Measurements from ENCODE around the gene HTRA1. TPM values are rescaled to one million over a fixed set of nuclear protein-coding genes. Genes with fewer than 3 reads are reported as not detected.

The HTRA1 gene
- total RNA-seq, 3 donors from 2014 or later = 11.0 to 122 (median 28.9) TPM

DNA sequence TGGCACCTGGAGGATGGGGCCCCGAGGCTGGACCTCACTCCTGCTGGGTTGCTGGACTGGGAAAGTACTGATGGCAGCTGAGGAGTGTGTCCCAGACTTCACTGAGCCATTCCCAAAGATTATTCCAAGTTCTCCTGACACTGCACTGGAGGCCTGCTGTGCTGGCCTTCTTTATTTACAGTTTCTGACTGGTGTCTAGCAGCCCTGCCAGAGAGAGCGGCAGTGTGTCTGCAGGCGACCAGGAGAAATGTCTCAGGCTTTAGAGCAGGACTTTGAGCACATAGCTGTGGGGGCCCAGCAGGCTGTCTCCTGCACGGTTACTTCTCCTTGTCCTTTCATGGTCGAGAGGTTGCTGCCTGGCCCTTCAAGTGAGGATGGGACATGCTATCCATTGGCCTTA lies 16.1 kb downstream of the HTRA1 start:
- H3K36me3 ChIP-seq (ENCODE audit: low read depth) = no peaks in the 10 kb centered on the region
- H3K4me3 ChIP-seq = no peak overlapping the region
- intact Hi-C loops (cut with DNase I, micrococcal nuclease) = no loop called here
- TF ChIP-seq, protein P1, sequence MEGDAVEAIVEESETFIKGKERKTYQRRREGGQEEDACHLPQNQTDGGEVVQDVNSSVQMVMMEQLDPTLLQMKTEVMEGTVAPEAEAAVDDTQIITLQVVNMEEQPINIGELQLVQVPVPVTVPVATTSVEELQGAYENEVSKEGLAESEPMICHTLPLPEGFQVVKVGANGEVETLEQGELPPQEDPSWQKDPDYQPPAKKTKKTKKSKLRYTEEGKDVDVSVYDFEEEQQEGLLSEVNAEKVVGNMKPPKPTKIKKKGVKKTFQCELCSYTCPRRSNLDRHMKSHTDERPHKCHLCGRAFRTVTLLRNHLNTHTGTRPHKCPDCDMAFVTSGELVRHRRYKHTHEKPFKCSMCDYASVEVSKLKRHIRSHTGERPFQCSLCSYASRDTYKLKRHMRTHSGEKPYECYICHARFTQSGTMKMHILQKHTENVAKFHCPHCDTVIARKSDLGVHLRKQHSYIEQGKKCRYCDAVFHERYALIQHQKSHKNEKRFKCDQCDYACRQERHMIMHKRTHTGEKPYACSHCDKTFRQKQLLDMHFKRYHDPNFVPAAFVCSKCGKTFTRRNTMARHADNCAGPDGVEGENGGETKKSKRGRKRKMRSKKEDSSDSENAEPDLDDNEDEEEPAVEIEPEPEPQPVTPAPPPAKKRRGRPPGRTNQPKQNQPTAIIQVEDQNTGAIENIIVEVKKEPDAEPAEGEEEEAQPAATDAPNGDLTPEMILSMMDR (IDR thresholded peaks at IDR 0.05) = no peak
- no peak for ATAC-seq
- no peaks in the 10 kb centered on the region for H3K4me1 ChIP-seq (ENCODE audit: low read depth)
- no peak for DNase-seq
- H3K9me3 ChIP-seq = no peaks in the 10 kb centered on the region

DNA sequence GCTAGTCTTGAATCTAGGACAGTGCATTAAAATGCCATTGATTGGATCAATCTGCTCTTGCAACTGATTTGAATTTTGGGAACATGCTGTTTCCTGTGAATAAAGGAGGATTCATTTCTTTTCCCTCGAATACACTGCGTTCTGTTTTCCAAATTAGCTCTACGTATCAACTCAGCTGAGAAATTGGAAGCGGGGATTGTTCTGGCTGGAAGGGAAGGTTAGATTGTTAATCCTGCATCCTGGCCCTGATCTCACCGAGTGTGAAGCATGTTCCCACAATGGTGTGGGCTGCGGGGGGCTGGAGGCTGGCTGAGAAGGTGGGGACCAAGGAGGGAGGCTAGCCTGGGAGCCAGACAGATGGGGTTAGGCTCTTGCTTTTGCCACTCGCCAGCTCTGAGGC lies 17.6 kb downstream of the HTRA1 start:
- Histone ChIP-seq H3K4me3 (no peak overlapping the region), H3K4me1 (ENCODE audit: low read depth) (no peaks in the 10 kb centered on the region), H3K36me3 (ENCODE audit: low read depth) (no peaks in the 10 kb centered on the region), H3K9me3 (no peaks in the 10 kb centered on the region)
- intact Hi-C loops (cut with DNase I, micrococcal nuclease) = no loop called here
- ATAC-seq (no peak), DNase-seq (no peak)
- TF ChIP-seq, protein P1 (IDR thresholded peaks at IDR 0.05) = no peak

DNA sequence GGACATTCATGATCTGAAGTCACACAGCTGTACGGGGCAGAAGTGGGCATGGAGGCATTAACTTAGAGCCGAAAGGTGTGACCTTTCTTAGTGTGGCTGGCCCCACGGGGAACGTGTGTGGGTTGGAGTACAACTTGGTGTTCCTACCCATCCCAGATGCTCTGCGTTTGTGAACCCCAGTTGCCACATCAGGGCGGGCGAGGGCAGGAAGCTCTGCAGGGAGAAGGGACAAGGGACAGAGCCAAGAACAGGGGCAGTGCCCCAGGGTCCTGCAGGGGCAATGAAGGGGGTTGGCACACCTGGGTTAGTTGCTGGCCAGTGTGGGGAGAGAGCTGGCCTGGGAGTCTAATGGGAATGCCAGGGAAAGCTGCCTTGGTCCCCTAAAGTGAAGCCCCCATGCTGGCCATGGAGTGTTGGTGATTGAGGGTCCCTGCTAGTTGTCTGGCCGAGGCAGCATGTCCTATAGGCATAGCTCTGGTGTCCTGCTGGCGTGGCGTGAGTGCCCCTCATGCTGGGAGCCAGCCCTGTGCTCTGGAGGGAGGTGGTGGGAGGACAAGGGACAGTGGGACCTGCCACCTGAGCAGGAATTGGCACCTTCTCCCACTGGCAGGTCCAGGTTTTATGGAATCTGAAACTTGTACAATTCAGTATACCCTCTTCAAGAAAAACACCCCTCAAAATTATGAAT lies 18.9 kb downstream of the HTRA1 start:
- Histone ChIP-seq H3K36me3 (ENCODE audit: low read depth) (no peaks in the 10 kb centered on the region), H3K4me1 (ENCODE audit: low read depth) (no peaks in the 10 kb centered on the region), H3K4me3 (no peak overlapping the region), H3K9me3 (no peaks in the 10 kb centered on the region)
- intact Hi-C loops (cut with DNase I, micrococcal nuclease) = no loop called here
- no peak for DNase-seq
- TF ChIP-seq, protein P1 (IDR thresholded peaks at IDR 0.05) = no peak
- ATAC-seq = no peak

DNA sequence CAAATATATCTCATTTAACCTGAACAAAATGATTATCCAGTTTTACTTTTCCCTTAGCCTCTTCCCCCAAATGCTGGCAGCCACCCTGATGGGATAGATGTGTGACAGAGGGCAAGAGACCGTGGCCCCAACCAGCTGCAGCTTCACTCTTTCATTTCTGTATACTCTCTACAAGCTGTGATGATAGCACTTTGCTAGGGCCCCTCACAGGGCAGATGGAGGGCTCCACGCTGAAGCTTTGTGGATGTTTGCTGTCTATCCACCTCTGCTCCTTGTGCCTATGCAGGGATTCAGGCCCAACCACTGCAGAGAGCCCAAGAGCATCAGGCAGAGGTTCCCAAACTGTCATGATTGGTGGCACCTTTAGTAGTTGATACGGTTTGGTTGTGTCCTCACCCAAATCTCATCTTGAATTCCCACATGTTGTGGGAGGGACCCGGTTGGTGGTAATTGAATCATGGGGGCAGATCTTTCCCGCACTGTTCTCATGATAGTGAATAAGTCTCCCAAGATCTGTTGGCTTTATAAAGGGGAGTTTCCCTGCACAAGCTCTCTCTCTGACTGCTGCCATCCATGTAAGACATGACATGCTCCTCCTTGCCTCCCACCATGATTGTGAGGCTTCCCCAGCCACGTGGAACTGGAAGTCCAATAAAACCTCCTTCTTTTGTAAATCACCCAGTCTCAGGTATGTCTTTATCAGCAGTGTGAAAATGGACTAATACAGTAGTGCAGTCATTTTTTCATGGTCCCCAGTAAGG lies 20.1 kb downstream of the HTRA1 start:
- Histone ChIP-seq H3K4me3 (no peak overlapping the region), H3K36me3 (ENCODE audit: low read depth) (no peaks in the 10 kb centered on the region), H3K9me3 (no peaks in the 10 kb centered on the region), H3K4me1 (ENCODE audit: low read depth) (no peaks in the 10 kb centered on the region)
- intact Hi-C loops (cut with DNase I, micrococcal nuclease) = no loop called here
- DNase-seq = no peak
- TF ChIP-seq, protein P1 (IDR thresholded peaks at IDR 0.05) = no peak
- no peak for ATAC-seq

DNA sequence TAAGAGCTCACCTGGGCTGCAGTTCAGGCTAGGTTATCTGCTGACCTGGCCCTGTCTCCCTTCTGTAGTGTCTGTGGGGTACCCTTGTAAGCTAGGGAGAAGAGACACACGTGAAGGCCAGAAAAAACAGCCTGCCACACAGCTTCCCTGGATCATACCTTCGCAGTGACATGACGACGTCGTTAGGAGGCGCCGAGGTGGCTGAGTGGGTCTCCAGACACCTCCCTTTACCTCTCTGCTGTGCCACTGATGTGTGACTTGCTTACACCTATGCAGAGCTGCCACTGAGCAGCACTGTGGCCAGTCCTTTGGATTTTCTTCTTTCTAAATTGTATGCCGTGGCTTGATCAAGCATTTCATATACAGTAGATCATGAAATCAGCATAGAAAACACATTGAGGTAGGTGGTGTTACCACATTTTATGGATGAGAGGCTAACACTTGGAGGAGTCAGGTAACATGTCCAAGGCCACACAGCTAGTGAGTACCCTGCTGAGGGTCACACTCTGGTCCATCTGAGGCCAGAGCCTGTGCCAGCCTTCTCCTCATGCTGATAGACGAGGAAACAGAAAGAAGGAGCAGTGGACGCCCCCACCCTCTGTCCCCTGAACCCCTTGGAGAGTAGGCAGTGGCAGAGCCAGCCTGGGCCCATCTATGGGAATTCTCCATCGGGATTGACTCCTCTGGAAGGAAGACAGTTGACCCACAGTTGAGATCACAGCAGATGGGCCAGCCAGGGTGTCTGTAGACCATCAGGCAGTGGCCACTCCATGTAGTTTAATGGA lies 23.1 kb downstream of the HTRA1 start:
- TF ChIP-seq, protein P1 (IDR thresholded peaks at IDR 0.05) = no peak
- H3K4me1 ChIP-seq (ENCODE audit: low read depth) = no peaks in the 10 kb centered on the region
- no peak overlapping the region for H3K4me3 ChIP-seq
- DNase-seq (no peak), ATAC-seq (no peak)
- H3K9me3 ChIP-seq = no peaks in the 10 kb centered on the region
- intact Hi-C loops (cut with DNase I, micrococcal nuclease) = no loop called here
- no peaks in the 10 kb centered on the region for H3K36me3 ChIP-seq (ENCODE audit: low read depth)

Measured in mucosa of descending colon (tissue), 3 donors.